Lower leg skin (tissue), 4 donors: Measurements from ENCODE around the gene THOP1. TPM values are rescaled to one million over a fixed set of nuclear protein-coding genes. Genes with fewer than 3 reads are reported as not detected.

Experiments used
- DNase-seq, 2 donors: peaks; one replicate each; pipeline ENCODE4 v3.0.0-alpha.2; 2019; ENCODE audit warnings: low spot score in 2 of 2
- H3K4me3 ChIP-seq: fragments of 200-600 bp; sonication (generic); 2 replicates; pipeline ENCODE4 v1.5.1; 2017; ENCODE audit warnings: mild to moderate bottlenecking, low read depth; ENCODE audit not compliant: poor library complexity, severe bottlenecking
- CTCF ChIP-seq, 3 donors: fragments of 450-650 bp; IDR thresholded peaks; one replicate each; pipeline ENCODE4 v1.5.1; 2016; ENCODE audit warnings: antibody characterized with exemption in 3 of 3, mild to moderate bottlenecking in 3 of 3, moderate library complexity in 2 of 3
- POLR2A ChIP-seq, 2 donors: fragments of 450-650 bp; IDR thresholded peaks; one replicate each; pipeline ENCODE4 v1.6.1; 2016 to 2017; ENCODE audit warnings: antibody characterized with exemption in 2 of 2, mild to moderate bottlenecking in 1 of 2, moderate library complexity in 1 of 2
- WGBS, 2 donors: methylation state at CpG; one replicate each; pipeline ENCODE4 v1.1.5; 2018; 5-methylcytosine and 5-hydroxymethylcytosine counted together
- intact Hi-C: fragments of 100-400 bp; cut with DNase I; formaldehyde crosslinking; loops from one replicate; pipeline ENCODE4 v1.15.0; 2023; ENCODE audit warnings: low total_unique reads
- total RNA-seq, 4 donors: library from RNA; depleted of rRNA; stranded (reverse); fragments of >200 nt; gene quantifications; one replicate each; pipeline ENCODE4 v1.1.0, GENCODE V29; 2016

The THOP1 gene
- total RNA-seq, 4 donors from 2014 or later, result 35.9 to 56.5 (median 43.7) TPM

GRCh38 chr19:2819540-2820111 is 34.3 kb downstream of the THOP1 start, which contains the start of gene ZNF554:
ZNF554 (plus strand) TSS chr19:2819868; CDS start chr19:2820072, 204 bp downstream.
- WGBS, 2 donors, result 0% methylated on average over 13 to 45 of the region's 64 CpGs
- DNase-seq, result peak; percentile 95 to 99
- peak within 1 kb of the TSS; percentile 88 for H3K4me3 ChIP-seq
- TF ChIP-seq POLR2A (IDR thresholded peaks at IDR 0.05), result no peak
- peak in 1 of 3 donors; percentile 96 for TF ChIP-seq CTCF (IDR thresholded peaks at IDR 0.05)
- intact Hi-C loops, result no loop called here

DNA sequence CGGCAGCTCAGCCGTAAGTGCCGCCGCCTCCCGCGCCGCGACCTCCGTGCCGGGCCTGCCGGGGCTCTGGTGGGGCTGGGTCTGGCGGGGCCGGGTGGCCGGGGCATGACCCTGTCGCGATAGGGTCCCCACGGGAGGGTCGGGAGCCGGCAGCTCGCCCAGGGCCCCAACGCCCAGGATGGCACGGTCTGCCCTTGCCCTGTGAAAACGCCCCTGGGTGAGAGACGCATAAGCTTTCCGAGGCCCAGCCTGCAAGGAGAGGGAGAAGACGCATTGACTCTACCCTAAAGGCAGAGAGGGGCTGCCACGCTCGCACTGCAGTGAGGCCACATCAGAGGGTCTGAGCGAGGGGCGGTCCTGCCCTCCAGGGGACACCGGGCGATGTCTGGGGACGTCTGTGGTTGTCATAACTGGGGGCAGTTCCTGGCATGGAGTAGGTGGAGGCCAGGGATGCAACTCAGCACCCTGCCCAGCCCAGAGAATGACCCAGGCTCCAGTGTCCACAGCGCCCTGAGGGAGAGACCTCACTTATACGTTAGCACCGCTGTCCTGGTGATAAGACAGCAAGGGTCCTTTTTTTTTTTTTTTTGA is 34.9 kb downstream of the THOP1 start:
- intact Hi-C loops, result no loop called here
- H3K4me3 ChIP-seq, result peak overlapping the region; percentile 88
- WGBS, 2 donors, result 2% methylated on average over 13 to 33 of the region's 36 CpGs
- TF ChIP-seq CTCF (IDR thresholded peaks at IDR 0.05), result no peak
- no peak for TF ChIP-seq POLR2A (IDR thresholded peaks at IDR 0.05)
- no peak for DNase-seq

- TF ChIP-seq POLR2A (IDR thresholded peaks at IDR 0.05) (no peak), CTCF (IDR thresholded peaks at IDR 0.05) (no peak)
- intact Hi-C loops, result no loop called here
- no peak for DNase-seq
- WGBS, 2 donors, result 89 to 96% methylated on average over 5 of the region's 5 CpGs
- H3K4me3 ChIP-seq, result no peak overlapping the region
Observed at GRCh38 chr19:2822846-2823245, 37.5 kb downstream of the THOP1 start.

DNA sequence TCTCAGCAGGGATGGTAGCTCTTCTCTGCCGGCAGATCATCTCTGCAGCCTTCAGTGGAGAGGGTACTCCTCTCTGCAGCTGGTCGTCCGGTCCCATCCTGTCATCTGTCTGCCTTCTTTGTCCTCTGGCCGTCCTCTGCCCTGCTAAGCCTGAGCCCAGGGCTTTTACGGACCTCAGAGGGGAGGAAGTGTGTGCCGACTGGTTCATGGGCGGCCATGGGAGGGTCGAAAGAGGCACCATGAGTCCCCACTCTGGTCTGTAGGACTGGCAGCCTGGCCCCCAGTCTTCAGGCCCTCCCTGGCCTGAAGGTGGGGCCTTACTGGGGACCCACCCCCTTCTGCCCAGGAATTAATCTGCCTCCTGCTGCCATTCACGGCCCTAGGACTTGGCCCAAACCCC is 38.3 kb downstream of the THOP1 start:
- DNase-seq, result peak in 1 of 2 donors; percentile 53
- 66 to 79% methylated on average over 7 to 9 of the region's 9 CpGs for WGBS, 2 donors
- TF ChIP-seq CTCF (IDR thresholded peaks at IDR 0.05), result no peak
- H3K4me3 ChIP-seq, result no peak overlapping the region
- intact Hi-C loops, result no loop called here

GRCh38 chr19:2824129-2824528 is 38.8 kb downstream of the THOP1 start:
- TF ChIP-seq POLR2A (IDR thresholded peaks at IDR 0.05) (no peak), CTCF (IDR thresholded peaks at IDR 0.05) (no peak)
- no peak for DNase-seq
- H3K4me3 ChIP-seq, result no peak overlapping the region
- intact Hi-C loops, result no loop called here
- 55 to 73% methylated on average over 4 to 6 of the region's 8 CpGs for WGBS, 2 donors

DNA sequence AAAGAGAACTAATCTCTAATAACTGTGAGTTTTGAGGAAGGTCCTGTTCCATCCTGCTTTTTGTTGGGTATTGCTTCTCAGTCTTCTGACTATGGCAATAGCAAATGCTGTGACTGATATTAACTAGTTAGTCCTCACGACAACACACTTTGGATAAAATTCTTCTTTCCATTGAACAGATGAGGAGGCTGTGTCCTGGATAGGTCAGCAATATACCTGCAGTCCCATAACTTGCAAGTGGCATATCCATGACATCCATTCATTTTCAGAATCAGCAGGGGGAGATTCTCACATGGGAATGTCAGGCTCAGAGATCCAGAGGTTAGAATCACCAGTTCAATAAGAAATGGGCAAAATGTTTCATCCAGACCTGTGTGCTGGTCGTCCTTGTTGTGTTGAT is 41.7 kb downstream of the THOP1 start:
- WGBS, 2 donors, result 93 to 97% methylated on average over 2 of the region's 2 CpGs
- TF ChIP-seq CTCF (IDR thresholded peaks at IDR 0.05), result no peak
- no peak for TF ChIP-seq POLR2A (IDR thresholded peaks at IDR 0.05)
- no peak for DNase-seq
- intact Hi-C loops, result no loop called here
- no peak overlapping the region for H3K4me3 ChIP-seq
